Measurements from ENCODE around the gene CGREF1. TPM values are rescaled to one million over a fixed set of nuclear protein-coding genes. Genes with fewer than 3 reads are reported as not detected.
A peak's percentile ranks its signal among the peaks of the same experiment; 100 is the strongest.

Gene CGREF1
- total RNA-seq, 2 experiments from 2014 or later = not detected

GRCh38 chr2:27072920-27073319 is 46.0 kb downstream of the CGREF1 start:
- 0 out of 2 replicates have a peak, but pooled peaks cover 4% of the 10 kb centered on the region for H4K20me1 ChIP-seq (ENCODE audit: insufficient read depth, low read length)
- ChIA-PET POLR2A (interaction anchor here (1.0 to 3.8 kb wide), 5 partner anchors 9 to 139 kb away, joined by 3 to 18 read pairs (median 4); partner anchors contain the start of genes AGBL5, ATRAID and SLC5A6), CTCF (ENCODE audit: unreplicated experiment) (interaction anchor here (0.7 to 1.6 kb wide), 3 partner anchors 9 to 15 kb away, joined by 3 to 4 read pairs (median 3); no protein-coding TSS in a partner anchor)
- H3K79me2 ChIP-seq (ENCODE audit: insufficient read depth, low read depth, low read length) = peaks cover 26% of the 10 kb centered on the region
- BruUV-seq (replicated peaks) = no TSS peak
- no peak for DNase-seq (ENCODE audit: low spot score)
- intact Hi-C loops (cut with micrococcal nuclease; ENCODE audit: unreplicated experiment) = no loop called here
- H3K9me3 ChIP-seq (ENCODE audit: low read length) = no peaks in the 10 kb centered on the region
- H3K36me3 ChIP-seq (ENCODE audit: insufficient read depth, low read length) = peaks cover 26% of the 10 kb centered on the region
- peak overlapping the region; percentile 83 for H3K4me2 ChIP-seq (ENCODE audit: low read length)
- TF ChIP-seq EZH2phosphoT487 (IDR thresholded peaks at IDR 0.05; ENCODE audit: borderline replicate concordance, low read depth, low read length) = no peak
- TF ChIP-seq, protein P1, sequence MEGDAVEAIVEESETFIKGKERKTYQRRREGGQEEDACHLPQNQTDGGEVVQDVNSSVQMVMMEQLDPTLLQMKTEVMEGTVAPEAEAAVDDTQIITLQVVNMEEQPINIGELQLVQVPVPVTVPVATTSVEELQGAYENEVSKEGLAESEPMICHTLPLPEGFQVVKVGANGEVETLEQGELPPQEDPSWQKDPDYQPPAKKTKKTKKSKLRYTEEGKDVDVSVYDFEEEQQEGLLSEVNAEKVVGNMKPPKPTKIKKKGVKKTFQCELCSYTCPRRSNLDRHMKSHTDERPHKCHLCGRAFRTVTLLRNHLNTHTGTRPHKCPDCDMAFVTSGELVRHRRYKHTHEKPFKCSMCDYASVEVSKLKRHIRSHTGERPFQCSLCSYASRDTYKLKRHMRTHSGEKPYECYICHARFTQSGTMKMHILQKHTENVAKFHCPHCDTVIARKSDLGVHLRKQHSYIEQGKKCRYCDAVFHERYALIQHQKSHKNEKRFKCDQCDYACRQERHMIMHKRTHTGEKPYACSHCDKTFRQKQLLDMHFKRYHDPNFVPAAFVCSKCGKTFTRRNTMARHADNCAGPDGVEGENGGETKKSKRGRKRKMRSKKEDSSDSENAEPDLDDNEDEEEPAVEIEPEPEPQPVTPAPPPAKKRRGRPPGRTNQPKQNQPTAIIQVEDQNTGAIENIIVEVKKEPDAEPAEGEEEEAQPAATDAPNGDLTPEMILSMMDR (conservative IDR thresholded peaks at IDR 0.05; ENCODE audit: low read length) = no peak
- H3K9me2 ChIP-seq (ENCODE audit: insufficient read depth, low read length) = no peaks in the 10 kb centered on the region
- H2AFZ ChIP-seq (ENCODE audit: low read length) = no peak overlapping the region
- no peak overlapping the region for H3K4me3 ChIP-seq (ENCODE audit: low read depth, low read length, poor library complexity, severe bottlenecking)
- H3K4me1 ChIP-seq (ENCODE audit: insufficient read depth, low read length, poor library complexity, severe bottlenecking) = peaks cover 71% of the 10 kb centered on the region
- H3K27ac ChIP-seq (ENCODE audit: low read depth, low read length, poor library complexity, severe bottlenecking) = peak overlapping the region; percentile 53

DNA sequence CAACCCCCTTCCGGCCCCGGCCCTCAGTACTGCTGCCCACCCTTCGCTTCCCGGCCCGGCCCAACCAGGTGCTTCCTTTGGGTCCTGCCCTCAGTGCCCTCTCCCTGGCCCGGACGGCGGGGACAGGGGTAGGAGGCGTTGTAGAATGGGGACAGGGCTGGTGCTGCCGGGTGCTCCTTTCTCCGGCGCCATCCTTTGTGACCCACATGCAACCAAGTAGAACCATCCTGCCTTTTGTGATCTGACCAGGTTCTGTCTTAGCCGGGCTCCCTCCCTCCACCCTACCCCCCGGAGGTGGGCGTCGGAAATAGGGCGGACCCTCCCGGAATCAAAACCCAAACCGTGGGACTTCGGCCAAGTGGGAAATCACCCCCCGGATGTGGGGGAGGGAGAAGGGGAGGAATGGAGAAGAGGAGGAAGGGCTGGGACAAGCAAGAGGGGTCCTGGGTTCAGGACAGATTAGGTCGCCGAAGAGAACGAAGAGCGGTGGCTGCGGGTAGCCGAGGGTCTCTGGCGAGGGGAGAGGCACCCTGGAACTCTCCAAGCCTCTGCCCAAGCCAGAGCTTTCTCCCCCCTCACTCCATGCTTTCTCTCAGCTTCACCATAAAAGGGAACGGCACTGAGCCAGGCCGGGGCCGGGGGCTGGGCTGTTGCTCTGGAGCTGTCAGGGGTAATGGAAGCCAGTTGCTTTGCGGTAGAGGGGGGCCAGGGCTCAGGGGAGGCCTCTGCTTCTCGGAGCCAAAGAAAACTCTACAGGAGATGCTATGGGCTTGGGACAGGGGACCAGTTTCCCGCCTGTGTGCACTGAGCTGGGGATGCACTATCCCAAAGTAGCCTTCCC is 46.7 kb downstream of the CGREF1 start:
- peaks cover 26% of the 10 kb centered on the region for H3K79me2 ChIP-seq (ENCODE audit: insufficient read depth, low read depth, low read length)
- TF ChIP-seq EZH2phosphoT487 (IDR thresholded peaks at IDR 0.05; ENCODE audit: borderline replicate concordance, low read depth, low read length) = no peak
- TF ChIP-seq, protein P1 (conservative IDR thresholded peaks at IDR 0.05; ENCODE audit: low read length) = no peak
- H3K4me3 ChIP-seq (ENCODE audit: low read depth, low read length, poor library complexity, severe bottlenecking) = peak overlapping the region; percentile 93
- H3K9me2 ChIP-seq (ENCODE audit: insufficient read depth, low read length) = no peaks in the 10 kb centered on the region
- no peak for DNase-seq (ENCODE audit: low spot score)
- BruUV-seq (replicated peaks) = no TSS peak
- intact Hi-C loops (cut with micrococcal nuclease; ENCODE audit: unreplicated experiment) = loop anchor here (1.0 to 2.0 kb wide), 3 partner anchors 14 to 39 kb away; partner anchors contain the start of genes AGBL5, KHK and TMEM214
- H3K9me3 ChIP-seq (ENCODE audit: low read length) = no peaks in the 10 kb centered on the region
- H3K4me2 ChIP-seq (ENCODE audit: low read length) = peak overlapping the region; percentile 83
- CTCF ChIA-PET (ENCODE audit: unreplicated experiment) = interaction anchor here (0.7 to 1.6 kb wide), 2 partner anchors 12 to 15 kb away, joined by 3 read pairs; no protein-coding TSS in a partner anchor
- H3K4me1 ChIP-seq (ENCODE audit: insufficient read depth, low read length, poor library complexity, severe bottlenecking) = peaks cover 64% of the 10 kb centered on the region
- peak overlapping the region; percentile 53 for H3K27ac ChIP-seq (ENCODE audit: low read depth, low read length, poor library complexity, severe bottlenecking)
- H2AFZ ChIP-seq (ENCODE audit: low read length) = peak overlapping the region; percentile 13; the same call in 1 of the 2 replicates
- 0 out of 2 replicates have a peak, but pooled peaks cover 4% of the 10 kb centered on the region for H4K20me1 ChIP-seq (ENCODE audit: insufficient read depth, low read length)
- POLR2A ChIA-PET = interaction anchor here (1.0 to 3.8 kb wide), 4 partner anchors 8 to 21 kb away, joined by 4 to 18 read pairs (median 5); partner anchors contain the start of gene AGBL5
- H3K36me3 ChIP-seq (ENCODE audit: insufficient read depth, low read length) = peaks cover 32% of the 10 kb centered on the region
